Loucy (cell line): ENCODE data around the gene KRAS.

Experiments used
- CTCF ChIP-seq: fragments of 200-600 bp; sonication (generic); conservative IDR thresholded peaks from 2 replicates; pipeline ENCODE4 v1.5.1; 2014; ENCODE audit warnings: mild to moderate bottlenecking, antibody characterized with exemption, low read length
- EZH2phosphoT487 ChIP-seq: fragments of 200-600 bp; IDR thresholded peaks from 2 replicates; pipeline ENCODE4 v1.6.1; 2018; ENCODE audit warnings: antibody characterized with exemption, mild to moderate bottlenecking, moderate library complexity, borderline replicate concordance

DNA sequence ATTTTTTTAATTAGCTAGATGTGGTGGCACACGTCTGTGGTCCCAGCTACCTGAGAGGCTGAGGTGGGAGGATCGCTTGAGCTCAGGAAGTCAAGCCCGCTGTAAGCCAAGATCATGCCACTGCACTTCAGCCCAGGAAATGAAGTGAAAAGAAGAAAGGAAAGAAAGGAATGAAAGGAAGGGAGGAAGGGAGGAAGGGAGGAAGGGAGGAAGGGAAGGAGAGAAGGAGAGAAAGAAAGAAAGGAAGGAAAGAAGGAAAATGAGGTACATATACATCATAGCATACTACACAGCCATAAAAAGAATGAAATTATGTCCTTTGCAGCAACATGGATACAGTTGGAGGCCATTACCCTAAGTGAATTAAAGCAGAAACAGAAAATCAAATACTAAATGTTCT lies 68.0 kb downstream of the KRAS start:
- TF ChIP-seq CTCF (no peak), EZH2phosphoT487 (no peak)
